ENCODE measurements around the gene SLC41A3. TPM values are rescaled to one million over a fixed set of nuclear protein-coding genes. Genes with fewer than 3 reads are reported as not detected.

The SLC41A3 gene
- total and polyA plus RNA-seq, 2 experiments from 2014 or later: 19.8 to 56.0 TPM

DNA sequence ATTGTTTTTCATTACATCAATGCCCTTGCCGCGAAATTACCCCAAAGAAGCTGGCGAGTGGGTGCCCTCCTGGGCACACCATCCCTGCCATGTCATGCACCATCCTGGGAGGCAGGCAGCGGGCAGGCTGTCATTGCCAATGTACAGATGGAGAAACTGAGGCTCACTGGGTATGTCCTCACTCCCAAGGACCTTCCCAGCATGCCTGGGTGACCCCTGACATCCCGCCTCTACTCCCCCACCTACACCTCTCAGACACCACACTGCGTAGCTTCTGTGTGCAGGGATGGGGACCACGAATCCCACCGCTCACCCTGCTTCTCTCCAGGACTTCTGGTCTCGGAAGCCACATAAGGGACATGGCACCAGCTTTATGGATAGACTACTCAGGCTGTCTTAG lies 41.0 kb upstream of the SLC41A3 start:
- Histone ChIP-seq H2AFZ (no peak overlapping the region), H4K20me1 (ENCODE audit: insufficient read depth) (no peaks in the 10 kb centered on the region), H3K9ac (no peak overlapping the region), H3K4me2 (ENCODE audit: unreplicated experiment) (no peak overlapping the region), H3K4me3 (no peak overlapping the region), H3K9me2 (ENCODE audit: insufficient read depth) (no peaks in the 10 kb centered on the region), H3K9me3 (ENCODE audit: low read depth) (no peaks in the 10 kb centered on the region), H3K79me2 (ENCODE audit: insufficient read depth) (no peaks in the 10 kb centered on the region), H3K27ac (no peak overlapping the region), H3K4me1 (ENCODE audit: insufficient read depth) (no peaks in the 10 kb centered on the region), H3K36me3 (ENCODE audit: low read depth) (no peaks in the 10 kb centered on the region), H3F3A (ENCODE audit: insufficient read depth) (no peaks in the 10 kb centered on the region), H3K27me3 (replicated peaks; ENCODE audit: insufficient read depth) (peaks cover 35% of the 10 kb centered on the region)
- TF ChIP-seq EZH2 (IDR thresholded peaks at IDR 0.05; ENCODE audit: insufficient read depth, poor library complexity, severe bottlenecking): no peak
- TF ChIP-seq EZH2phosphoT487 (IDR thresholded peaks at IDR 0.05; ENCODE audit: insufficient read depth, low read depth): no peak
- WGBS, 2 experiments (ENCODE audit: low coverage in 1 of 2, low lambda C conversion rate in 2 of 2, missing lambda C conversion rate in 2 of 2): 57 to 66% methylated on average over 9 of the region's 9 CpGs
- in situ Hi-C loops (cut with MboI): no loop called here
- DNase-seq: no peak

DNA sequence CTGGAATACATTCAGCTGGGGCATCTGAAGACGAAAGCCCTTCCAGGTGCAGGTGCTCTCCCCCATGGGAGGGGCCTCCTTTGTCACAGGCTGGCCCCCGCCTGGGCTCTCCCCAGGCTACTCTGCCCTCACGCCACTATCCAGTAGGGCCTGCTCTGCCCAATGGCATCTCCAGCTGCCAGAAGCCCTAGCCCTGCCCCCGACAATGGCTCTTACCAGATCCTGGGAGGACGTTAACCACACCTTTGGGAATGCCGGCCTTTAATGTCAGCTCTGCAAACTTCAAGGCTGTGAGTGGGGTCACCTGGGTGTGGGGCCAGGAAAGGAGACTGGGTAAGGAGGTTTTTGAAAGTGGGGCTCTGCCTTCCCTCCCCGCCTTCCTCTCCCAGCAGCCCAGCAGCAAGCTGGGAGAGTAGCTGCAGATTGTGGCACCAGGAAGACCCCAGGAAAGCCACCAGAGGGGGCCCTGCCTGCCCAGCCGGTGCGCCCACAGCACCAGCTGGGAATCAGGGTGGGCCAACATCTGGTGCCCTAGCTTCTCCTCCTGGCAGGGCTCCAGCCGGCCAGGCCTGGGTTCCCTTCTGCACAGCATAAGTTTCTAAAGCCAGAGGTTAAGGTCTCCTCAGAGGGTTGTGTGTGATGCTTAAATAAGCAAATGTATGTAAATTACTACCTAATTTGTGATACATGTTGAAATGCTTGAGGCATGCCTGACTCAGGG lies 40.4 kb upstream of the SLC41A3 start:
- Histone ChIP-seq H3K4me2 (ENCODE audit: unreplicated experiment) (no peak overlapping the region), H3F3A (ENCODE audit: insufficient read depth) (no peaks in the 10 kb centered on the region), H4K20me1 (ENCODE audit: insufficient read depth) (no peaks in the 10 kb centered on the region), H3K36me3 (ENCODE audit: low read depth) (no peaks in the 10 kb centered on the region), H3K27me3 (replicated peaks; ENCODE audit: insufficient read depth) (peaks cover 40% of the 10 kb centered on the region), H3K4me1 (ENCODE audit: insufficient read depth) (no peaks in the 10 kb centered on the region), H3K9me3 (ENCODE audit: low read depth) (no peaks in the 10 kb centered on the region), H3K27ac (no peak overlapping the region), H3K9me2 (ENCODE audit: insufficient read depth) (no peaks in the 10 kb centered on the region), H2AFZ (no peak overlapping the region), H3K79me2 (ENCODE audit: insufficient read depth) (no peaks in the 10 kb centered on the region), H3K4me3 (no peak overlapping the region), H3K9ac (no peak overlapping the region)
- no peak for TF ChIP-seq EZH2 (IDR thresholded peaks at IDR 0.05; ENCODE audit: insufficient read depth, poor library complexity, severe bottlenecking)
- TF ChIP-seq EZH2phosphoT487 (IDR thresholded peaks at IDR 0.05; ENCODE audit: insufficient read depth, low read depth): no peak
- in situ Hi-C loops (cut with MboI): no loop called here
- WGBS, 2 experiments (ENCODE audit: low coverage in 1 of 2, low lambda C conversion rate in 2 of 2, missing lambda C conversion rate in 2 of 2): 56 to 59% methylated on average over 10 of the region's 10 CpGs
- no peak for DNase-seq

DNA sequence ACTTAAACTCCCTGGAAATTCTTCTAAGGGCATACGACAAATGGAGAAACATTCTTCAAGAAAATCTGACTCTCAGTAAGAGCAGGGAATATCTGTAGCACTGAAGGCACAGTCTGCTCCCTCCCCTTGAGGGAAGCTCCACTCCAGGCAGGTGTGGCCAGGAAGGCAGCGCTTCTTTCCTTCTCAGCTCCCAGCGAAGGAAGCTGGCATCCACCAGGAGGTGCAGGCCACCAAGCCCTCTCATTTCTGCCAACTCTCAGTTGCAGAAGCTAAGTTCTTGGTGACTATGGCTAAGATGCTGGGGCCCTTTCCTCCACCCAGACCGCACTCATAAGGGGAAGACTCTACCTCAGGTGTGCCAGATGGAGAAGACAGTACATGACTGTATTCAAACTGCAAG lies 37.7 kb upstream of the SLC41A3 start:
- no peaks in the 10 kb centered on the region for H4K20me1 ChIP-seq (ENCODE audit: insufficient read depth)
- no peak overlapping the region for H3K4me2 ChIP-seq (ENCODE audit: unreplicated experiment)
- no peaks in the 10 kb centered on the region for H3K79me2 ChIP-seq (ENCODE audit: insufficient read depth)
- no peaks in the 10 kb centered on the region for H3K4me1 ChIP-seq (ENCODE audit: insufficient read depth)
- DNase-seq: no peak
- no peak overlapping the region for H3K9ac ChIP-seq
- H3F3A ChIP-seq (ENCODE audit: insufficient read depth): no peaks in the 10 kb centered on the region
- in situ Hi-C loops (cut with MboI): no loop called here
- peaks cover 42% of the 10 kb centered on the region for H3K27me3 ChIP-seq (replicated peaks; ENCODE audit: insufficient read depth)
- no peak overlapping the region for H3K4me3 ChIP-seq
- TF ChIP-seq EZH2phosphoT487 (IDR thresholded peaks at IDR 0.05; ENCODE audit: insufficient read depth, low read depth): no peak
- TF ChIP-seq EZH2 (IDR thresholded peaks at IDR 0.05; ENCODE audit: insufficient read depth, poor library complexity, severe bottlenecking): no peak
- no peaks in the 10 kb centered on the region for H3K9me3 ChIP-seq (ENCODE audit: low read depth)
- H3K36me3 ChIP-seq (ENCODE audit: low read depth): no peaks in the 10 kb centered on the region
- H3K27ac ChIP-seq: no peak overlapping the region
- H3K9me2 ChIP-seq (ENCODE audit: insufficient read depth): no peaks in the 10 kb centered on the region
- H2AFZ ChIP-seq: no peak overlapping the region
- 46 to 49% methylated on average over 4 of the region's 4 CpGs for WGBS, 2 experiments (ENCODE audit: low coverage in 1 of 2, low lambda C conversion rate in 2 of 2, missing lambda C conversion rate in 2 of 2)

DNA sequence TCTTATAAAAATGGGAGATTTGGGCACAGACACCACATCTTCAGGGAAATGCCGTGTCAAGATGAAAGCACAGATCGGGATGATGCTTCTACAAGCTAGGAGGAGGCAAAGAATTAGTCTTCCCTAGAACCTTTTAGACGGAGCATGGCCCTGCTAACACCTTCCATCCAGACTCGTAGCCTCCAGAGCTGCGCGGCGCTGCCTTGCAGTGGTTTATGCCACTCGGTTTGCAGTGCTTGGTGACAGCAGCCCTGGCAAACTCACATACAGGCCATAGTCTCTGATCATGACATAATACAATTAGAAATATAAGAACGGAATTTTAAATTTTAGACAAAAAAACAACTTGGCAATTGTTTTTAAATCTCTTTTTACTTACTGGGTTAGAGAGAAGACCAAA lies 37.1 kb upstream of the SLC41A3 start:
- no peak overlapping the region for H3K9ac ChIP-seq
- no peak overlapping the region for H3K27ac ChIP-seq
- no peaks in the 10 kb centered on the region for H3K36me3 ChIP-seq (ENCODE audit: low read depth)
- TF ChIP-seq EZH2 (IDR thresholded peaks at IDR 0.05; ENCODE audit: insufficient read depth, poor library complexity, severe bottlenecking) (no peak), EZH2phosphoT487 (IDR thresholded peaks at IDR 0.05; ENCODE audit: insufficient read depth, low read depth) (no peak)
- H2AFZ ChIP-seq: no peak overlapping the region
- DNase-seq: no peak
- peaks cover 40% of the 10 kb centered on the region for H3K27me3 ChIP-seq (replicated peaks; ENCODE audit: insufficient read depth)
- H3F3A ChIP-seq (ENCODE audit: insufficient read depth): no peaks in the 10 kb centered on the region
- no peaks in the 10 kb centered on the region for H3K9me2 ChIP-seq (ENCODE audit: insufficient read depth)
- H4K20me1 ChIP-seq (ENCODE audit: insufficient read depth): no peaks in the 10 kb centered on the region
- no peaks in the 10 kb centered on the region for H3K9me3 ChIP-seq (ENCODE audit: low read depth)
- in situ Hi-C loops (cut with MboI): no loop called here
- WGBS, 2 experiments (ENCODE audit: low coverage in 1 of 2, low lambda C conversion rate in 2 of 2, missing lambda C conversion rate in 2 of 2): 66 to 72% methylated on average over 9 of the region's 9 CpGs
- no peaks in the 10 kb centered on the region for H3K4me1 ChIP-seq (ENCODE audit: insufficient read depth)
- H3K4me2 ChIP-seq (ENCODE audit: unreplicated experiment): no peak overlapping the region
- no peaks in the 10 kb centered on the region for H3K79me2 ChIP-seq (ENCODE audit: insufficient read depth)
- H3K4me3 ChIP-seq: no peak overlapping the region
